Naive B cell (primary cell): ENCODE results near the gene KCNJ2. TPM values are rescaled to one million over a fixed set of nuclear protein-coding genes. Genes with fewer than 3 reads are reported as not detected.

ENCODE experiments used
- ATAC-seq, 2 donors: fragments of 150-1000 bp; cut with Tn5 transposase; 2 replicates each; pipeline ENCODE4 v1.10.0; 2021; ENCODE audit warnings: low read depth in 2 of 2, mild to moderate bottlenecking in 2 of 2, moderate library complexity in 2 of 2
- DNase-seq: peaks from one replicate; pipeline ENCODE4 v3.0.0; 2022
- H3K27ac Mint-ChIP-seq, 6 donors: one replicate each; pipeline ENCODE4 v1.8.0; 2020 to 2022; ENCODE audit warnings: mild to moderate bottlenecking in 6 of 6, mixed read lengths in 6 of 6, moderate library complexity in 5 of 6, inconsistent platforms in 2 of 6
- H3K27me3 Mint-ChIP-seq, 3 donors: one replicate each; pipeline ENCODE4 v1.8.0; 2021 to 2022; ENCODE audit warnings: mixed read lengths in 3 of 3, mild to moderate bottlenecking in 1 of 3
- H3K36me3 Mint-ChIP-seq, 2 donors: one replicate each; pipeline ENCODE4 v1.8.0; 2020 to 2022; ENCODE audit warnings: mixed read lengths in 2 of 2, inconsistent platforms in 1 of 2, mild to moderate bottlenecking in 1 of 2
- H3K4me1 Mint-ChIP-seq, 3 donors: one replicate each; pipeline ENCODE4 v1.8.0; 2020 to 2022; ENCODE audit warnings: mixed read lengths in 3 of 3, inconsistent platforms in 1 of 3, mild to moderate bottlenecking in 1 of 3, moderate library complexity in 1 of 3
- H3K4me3 Mint-ChIP-seq, 8 donors: one replicate each; pipeline ENCODE4 v1.8.0; 2020 to 2022; ENCODE audit warnings: mild to moderate bottlenecking in 8 of 8, mixed read lengths in 8 of 8, moderate library complexity in 8 of 8, inconsistent platforms in 2 of 8
- H3K9me3 Mint-ChIP-seq, 7 donors: one replicate each; pipeline ENCODE4 v1.8.0; 2020 to 2022; ENCODE audit warnings: mixed read lengths in 7 of 7, mild to moderate bottlenecking in 5 of 7, inconsistent platforms in 2 of 7, moderate library complexity in 1 of 7
- polyA plus RNA-seq, 6 donors: library from polyadenylated mRNA; unstranded; fragments of 300-500 nt; fragmentation: Illumina TruSeq; gene quantifications; one replicate each; pipeline ENCODE4 v1.2.3, GENCODE V29; 2021; ENCODE audit warnings: low read depth in 6 of 6

Gene KCNJ2
- polyA plus RNA-seq, 6 donors from 2014 or later: not detected

GRCh38 chr17:70137451-70138230, 31.7 kb upstream of the KCNJ2 start:
- peak overlapping the region; percentile 29 to 86 (median 77) for H3K4me3 Mint-ChIP-seq

GRCh38 chr17:70138291-70138865, 31.0 kb upstream of the KCNJ2 start:
- Mint-ChIP-seq H3K27ac (peak overlapping the region in 1 of 6 donors; percentile 27), H3K27me3 (no peaks in the 10 kb centered on the region), H3K9me3 (no peaks in the 10 kb centered on the region), H3K4me3 (peak overlapping the region in 2 of 8 donors; percentile 12 to 71), H3K4me1 (peaks cover 9 to 12% (median 10%) of the 10 kb centered on the region in 3 donors), H3K36me3 (no peaks in the 10 kb centered on the region)
- DNase-seq (no peak), ATAC-seq (no peak)

More at GRCh38 chr17:70137451-70138230, 31.7 kb upstream of the KCNJ2 start:
- DNase-seq: no peak
- Mint-ChIP-seq H3K9me3 (no peaks in the 10 kb centered on the region), H3K36me3 (no peaks in the 10 kb centered on the region), H3K4me1 (peaks cover 9 to 12% (median 10%) of the 10 kb centered on the region in 3 donors), H3K27me3 (no peaks in the 10 kb centered on the region), H3K27ac (peak overlapping the region in 4 of 6 donors; percentile 49 to 72 (median 61))
- peak; percentile 67 to 69 for ATAC-seq

- Mint-ChIP-seq H3K4me3 (no peak overlapping the region), H3K27ac (no peak overlapping the region)
Observed at GRCh38 chr17:70139449-70139993, 29.8 kb upstream of the KCNJ2 start.

DNA sequence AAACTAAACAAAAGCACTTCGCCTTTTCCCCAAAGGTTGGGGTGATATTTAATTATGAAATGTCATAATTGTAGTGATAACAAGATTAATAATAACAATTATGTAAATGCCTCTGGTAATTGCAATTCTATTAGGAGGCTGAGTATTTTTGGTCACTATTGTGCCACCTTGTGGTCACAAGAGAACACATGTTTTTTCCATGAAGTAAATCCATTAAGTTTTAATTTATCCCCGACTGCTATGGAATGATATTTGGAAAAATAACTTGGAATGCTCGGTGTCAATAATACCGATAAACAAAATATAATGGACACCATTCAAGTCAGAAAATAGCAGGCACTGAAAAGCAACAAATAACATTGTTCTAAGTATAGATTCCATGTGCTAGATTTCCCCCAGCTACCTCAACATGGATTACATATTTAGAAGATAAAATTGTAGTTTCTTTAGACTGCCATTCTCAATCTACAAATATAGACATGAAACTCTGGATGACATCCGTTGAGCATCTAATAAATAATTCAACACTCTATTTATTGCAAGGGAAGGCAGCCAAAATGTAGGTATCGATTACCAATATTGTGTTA, 25.0 kb upstream of the KCNJ2 start:
- Mint-ChIP-seq H3K27ac (no peak overlapping the region), H3K4me1 (no peaks in the 10 kb centered on the region), H3K9me3 (no peaks in the 10 kb centered on the region), H3K4me3 (no peak overlapping the region), H3K27me3 (peaks cover 0 to 5% (median 3%) of the 10 kb centered on the region in 3 donors), H3K36me3 (no peaks in the 10 kb centered on the region)
- ATAC-seq (no peak), DNase-seq (no peak)

More at GRCh38 chr17:70139449-70139993, 29.8 kb upstream of the KCNJ2 start:
- H3K27me3 Mint-ChIP-seq: no peaks in the 10 kb centered on the region
- DNase-seq (no peak), ATAC-seq (no peak)
- peaks cover 9 to 12% (median 10%) of the 10 kb centered on the region in 3 donors for H3K4me1 Mint-ChIP-seq
- no peaks in the 10 kb centered on the region for H3K36me3 Mint-ChIP-seq
- H3K9me3 Mint-ChIP-seq: no peaks in the 10 kb centered on the region

DNA sequence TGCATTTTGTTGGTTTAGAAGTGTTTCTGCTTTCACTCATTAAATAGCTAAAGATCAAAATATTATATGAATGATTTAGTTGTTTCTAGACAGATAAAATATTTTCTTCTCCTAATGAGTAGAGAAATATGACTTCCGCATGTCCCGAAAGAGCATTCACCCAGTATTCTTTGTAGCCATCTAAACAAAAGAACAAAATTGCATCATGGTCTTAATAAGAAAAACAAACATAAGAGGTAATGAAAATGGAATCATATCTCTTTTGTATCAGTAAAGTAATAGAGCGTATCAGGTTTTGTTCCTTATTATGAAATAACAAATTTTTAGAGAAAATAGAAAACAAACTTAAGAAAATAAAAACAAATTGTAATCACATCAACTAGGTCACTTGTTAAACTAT, 16.1 kb upstream of the KCNJ2 start:
- DNase-seq (no peak), ATAC-seq (no peak)
- H3K4me3 Mint-ChIP-seq: no peak overlapping the region
- H3K9me3 Mint-ChIP-seq: no peaks in the 10 kb centered on the region
- peaks cover 0 to 10% (median 4%) of the 10 kb centered on the region in 3 donors for H3K27me3 Mint-ChIP-seq
- no peaks in the 10 kb centered on the region for H3K4me1 Mint-ChIP-seq
- H3K36me3 Mint-ChIP-seq: no peaks in the 10 kb centered on the region
- no peak overlapping the region for H3K27ac Mint-ChIP-seq

DNA sequence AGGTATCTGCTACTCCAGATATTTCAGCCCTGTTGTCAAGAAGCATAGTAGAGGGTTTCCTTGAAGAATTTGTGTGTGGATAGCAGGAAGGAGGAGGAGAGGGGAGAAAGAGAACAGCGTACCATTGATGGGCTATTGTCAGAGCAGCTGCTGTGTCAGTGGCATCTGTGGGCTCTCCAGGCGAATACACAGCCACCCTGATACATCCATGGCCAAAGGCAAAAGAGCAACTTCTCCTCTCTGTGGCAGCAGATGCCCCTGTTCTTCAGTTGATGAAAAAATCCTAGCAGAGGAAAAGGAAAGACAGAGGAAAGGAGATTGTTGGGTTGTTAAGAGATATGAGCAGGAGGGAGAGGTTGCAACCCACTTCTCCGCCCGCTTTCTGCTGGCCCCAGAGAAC, 12.2 kb upstream of the KCNJ2 start:
- H3K9me3 Mint-ChIP-seq: no peaks in the 10 kb centered on the region
- no peak overlapping the region for H3K4me3 Mint-ChIP-seq
- ATAC-seq (no peak), DNase-seq (no peak)
- no peak overlapping the region for H3K27ac Mint-ChIP-seq
- H3K4me1 Mint-ChIP-seq: no peaks in the 10 kb centered on the region
- H3K36me3 Mint-ChIP-seq: no peaks in the 10 kb centered on the region
- peaks cover 0 to 7% (median 0%) of the 10 kb centered on the region in 3 donors for H3K27me3 Mint-ChIP-seq

- H3K4me1 Mint-ChIP-seq: no peaks in the 10 kb centered on the region
- no peak overlapping the region for H3K27ac Mint-ChIP-seq
- no peak overlapping the region for H3K4me3 Mint-ChIP-seq
- DNase-seq (no peak), ATAC-seq (no peak)
- H3K9me3 Mint-ChIP-seq: no peaks in the 10 kb centered on the region
- H3K27me3 Mint-ChIP-seq: peaks cover 0 to 7% (median 0%) of the 10 kb centered on the region in 3 donors
- no peaks in the 10 kb centered on the region for H3K36me3 Mint-ChIP-seq
Observed at GRCh38 chr17:70158180-70158579, 11.2 kb upstream of the KCNJ2 start.

GRCh38 chr17:70158591-70158990, 10.7 kb upstream of the KCNJ2 start:
- Mint-ChIP-seq H3K4me3 (no peak overlapping the region), H3K27ac (no peak overlapping the region), H3K9me3 (no peaks in the 10 kb centered on the region), H3K27me3 (peaks cover 0 to 7% (median 0%) of the 10 kb centered on the region in 3 donors), H3K4me1 (no peaks in the 10 kb centered on the region), H3K36me3 (no peaks in the 10 kb centered on the region)
- no peak for DNase-seq
- ATAC-seq: no peak

GRCh38 chr17:70159980-70160379, 9.4 kb upstream of the KCNJ2 start:
- no peaks in the 10 kb centered on the region for H3K36me3 Mint-ChIP-seq
- H3K4me1 Mint-ChIP-seq: no peaks in the 10 kb centered on the region
- H3K27ac Mint-ChIP-seq: no peak overlapping the region
- H3K4me3 Mint-ChIP-seq: no peak overlapping the region
- ATAC-seq (no peak), DNase-seq (no peak)
- H3K27me3 Mint-ChIP-seq: peaks cover 0 to 7% (median 0%) of the 10 kb centered on the region in 3 donors
- no peaks in the 10 kb centered on the region for H3K9me3 Mint-ChIP-seq

DNA sequence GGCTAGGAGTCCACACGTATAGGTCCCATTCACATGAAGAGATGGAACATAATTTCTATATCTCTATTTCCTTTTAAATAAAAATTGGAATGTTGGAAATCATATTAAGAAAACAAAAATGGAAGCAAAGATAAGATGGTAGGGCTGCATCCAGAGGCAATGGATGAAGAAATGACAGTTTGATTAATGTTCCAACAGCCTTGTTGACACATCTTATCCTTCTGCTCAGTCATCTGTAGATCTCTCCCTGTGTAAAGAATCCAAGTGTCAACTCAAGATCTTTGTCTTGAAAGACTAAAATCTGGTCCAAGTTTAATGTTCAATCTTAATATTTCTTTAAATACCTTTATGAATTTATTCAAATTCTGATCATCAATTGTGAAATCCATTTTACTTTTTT, 7.8 kb upstream of the KCNJ2 start:
- DNase-seq: no peak
- peaks cover 0 to 7% (median 0%) of the 10 kb centered on the region in 3 donors for H3K27me3 Mint-ChIP-seq
- no peak for ATAC-seq
- H3K4me1 Mint-ChIP-seq: no peaks in the 10 kb centered on the region
- H3K36me3 Mint-ChIP-seq: no peaks in the 10 kb centered on the region
- no peak overlapping the region for H3K27ac Mint-ChIP-seq
- no peaks in the 10 kb centered on the region for H3K9me3 Mint-ChIP-seq
- no peak overlapping the region for H3K4me3 Mint-ChIP-seq

DNA sequence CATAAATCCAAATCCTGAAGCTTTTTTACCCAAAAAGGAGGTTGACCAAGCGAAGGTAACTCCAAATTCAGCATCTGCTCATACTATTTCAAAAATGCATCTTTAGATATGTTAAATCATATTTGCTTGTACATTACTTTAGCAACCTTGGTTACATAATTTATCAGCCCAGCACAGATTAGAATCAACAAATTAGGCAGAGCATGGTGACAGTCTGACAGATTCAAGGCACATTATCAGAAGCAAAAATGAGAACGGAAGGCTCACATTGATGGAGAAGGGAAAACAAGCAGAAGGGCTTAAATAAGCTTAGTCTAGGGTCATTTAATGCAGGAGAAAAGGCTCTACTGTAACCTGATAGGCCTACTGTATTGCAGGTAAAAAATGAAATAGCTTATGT, 3.9 kb upstream of the KCNJ2 start:
- Mint-ChIP-seq H3K9me3 (no peaks in the 10 kb centered on the region), H3K27me3 (peaks cover 10 to 19% (median 17%) of the 10 kb centered on the region in 3 donors)
- ATAC-seq: no peak

GRCh38 chr17:70166615-70167014, 2.7 kb upstream of the KCNJ2 start:
- peaks cover 19 to 29% (median 21%) of the 10 kb centered on the region in 3 donors for H3K27me3 Mint-ChIP-seq
- no peak overlapping the region for H3K27ac Mint-ChIP-seq
- H3K36me3 Mint-ChIP-seq: no peaks in the 10 kb centered on the region
- no peak for DNase-seq
- H3K4me3 Mint-ChIP-seq: no peak overlapping the region
- no peak for ATAC-seq
- no peaks in the 10 kb centered on the region for H3K9me3 Mint-ChIP-seq
- peaks cover 13 to 21% (median 18%) of the 10 kb centered on the region in 3 donors for H3K4me1 Mint-ChIP-seq

More for the DNA sequence above, 3.9 kb upstream of the KCNJ2 start:
- Mint-ChIP-seq H3K27ac (peak overlapping the region in 1 of 6 donors; percentile 13), H3K36me3 (no peaks in the 10 kb centered on the region), H3K4me1 (peaks cover 13 to 21% (median 18%) of the 10 kb centered on the region in 3 donors), H3K4me3 (no peak overlapping the region)
- no peak for DNase-seq
